Measurements from ENCODE around the gene DONSON.

The DONSON gene

GRCh38 chr21:33560965-33561364, 27.5 kb downstream of the DONSON start:
- DNase-seq: no peak

GRCh38 chr21:33559813-33560212, 28.7 kb downstream of the DONSON start:
- no peak for DNase-seq

GRCh38 chr21:33558777-33559421, 29.6 kb downstream of the DONSON start:
- no peak for DNase-seq

GRCh38 chr21:33557447-33557846, 31.0 kb downstream of the DONSON start:
- no peak for DNase-seq

GRCh38 chr21:33554982-33555344, 33.5 kb downstream of the DONSON start:
- DNase-seq: no peak

GRCh38 chr21:33554236-33554981, 34.1 kb downstream of the DONSON start:
- DNase-seq: no peak

GRCh38 chr21:33552999-33553598, 35.4 kb downstream of the DONSON start:
- DNase-seq: no peak

- DNase-seq: no peak
These were observed 36.1 kb downstream of the DONSON start for GRCh38 chr21:33552093-33552998.

- no peak for DNase-seq
These were observed 36.8 kb downstream of the DONSON start for GRCh38 chr21:33551664-33552063.

GRCh38 chr21:33550772-33551660, 37.5 kb downstream of the DONSON start:
- DNase-seq: no peak

- no peak for DNase-seq
These were observed 38.4 kb downstream of the DONSON start for GRCh38 chr21:33549848-33550771.

GRCh38 chr21:33546086-33546485, 42.4 kb downstream of the DONSON start:
- no peak for DNase-seq

GRCh38 chr21:33544451-33545195, 43.9 kb downstream of the DONSON start:
- no peak for DNase-seq

GRCh38 chr21:33543505-33544129, 44.9 kb downstream of the DONSON start:
- DNase-seq: peak; percentile 74

GRCh38 chr21:33542640-33543504, 45.6 kb downstream of the DONSON start, which contains the start of gene SON:
SON (plus strand) TSS chr21:33543038; CDS start chr21:33543093, 55 bp downstream.
- peak; percentile 98 for DNase-seq

- peak; percentile 86 for DNase-seq
These were observed 46.5 kb downstream of the DONSON start, which contains the start of gene GART for GRCh38 chr21:33541756-33542639. GART (minus strand) TSS chr21:33542117; CDS start chr21:33539315, 2,802 bp downstream.

GRCh38 chr21:33541105-33541711, 47.3 kb downstream of the DONSON start:
- peak; percentile 22 for DNase-seq
